Stimulated activated naive CD8-positive, alpha-beta T cell treated with anti-CD3 and anti-CD28 coated beads, Interleukin-15, Interleukin-2, amounts not matched to agents 100 ng/mL and 50 ng/mL, for 24 hours (primary cell): ENCODE measurements around the gene KMT2A.
A peak's percentile ranks its signal among the peaks of the same experiment; 100 is the strongest.

Source experiments
- H3K27ac Mint-ChIP-seq: one replicate; pipeline ENCODE4 v1.8.0; 2021; ENCODE audit warnings: mild to moderate bottlenecking, mixed read lengths
- H3K27me3 Mint-ChIP-seq: one replicate; pipeline ENCODE4 v1.8.0; 2021; ENCODE audit warnings: mixed read lengths
- H3K36me3 Mint-ChIP-seq: one replicate; pipeline ENCODE4 v1.8.0; 2021; ENCODE audit warnings: low read depth, mixed read lengths
- H3K4me1 Mint-ChIP-seq: one replicate; pipeline ENCODE4 v1.8.0; 2021; ENCODE audit warnings: low read depth, mixed read lengths
- H3K4me3 Mint-ChIP-seq: one replicate; pipeline ENCODE4 v1.8.0; 2021; ENCODE audit warnings: mild to moderate bottlenecking, mixed read lengths
- H3K9me3 Mint-ChIP-seq: one replicate; pipeline ENCODE4 v1.8.0; 2021; ENCODE audit warnings: mixed read lengths

Gene KMT2A

GRCh38 chr11:118491041-118491440 is 54.7 kb downstream of the KMT2A start:
- Mint-ChIP-seq H3K4me3 (no peak overlapping the region), H3K27ac (peak overlapping the region; percentile 85), H3K9me3 (no peaks in the 10 kb centered on the region), H3K27me3 (no peaks in the 10 kb centered on the region), H3K4me1 (peaks cover 8% of the 10 kb centered on the region), H3K36me3 (peaks cover 52% of the 10 kb centered on the region)

GRCh38 chr11:118497831-118498230 is 61.5 kb downstream of the KMT2A start:
- peaks cover 74% of the 10 kb centered on the region for H3K36me3 Mint-ChIP-seq
- H3K4me1 Mint-ChIP-seq = no peaks in the 10 kb centered on the region
- H3K27me3 Mint-ChIP-seq = no peaks in the 10 kb centered on the region

GRCh38 chr11:118503216-118503615 is 66.9 kb downstream of the KMT2A start:
- Mint-ChIP-seq H3K27me3 (no peaks in the 10 kb centered on the region), H3K36me3 (peaks cover 74% of the 10 kb centered on the region), H3K4me1 (no peaks in the 10 kb centered on the region), H3K9me3 (no peaks in the 10 kb centered on the region), H3K27ac (peak overlapping the region; percentile 41), H3K4me3 (no peak overlapping the region)

More at GRCh38 chr11:118497831-118498230, 61.5 kb downstream of the KMT2A start:
- Mint-ChIP-seq H3K9me3 (no peaks in the 10 kb centered on the region), H3K27ac (no peak overlapping the region), H3K4me3 (no peak overlapping the region)

- Mint-ChIP-seq H3K4me1 (peaks cover 4% of the 10 kb centered on the region), H3K4me3 (no peak overlapping the region), H3K36me3 (peaks cover 59% of the 10 kb centered on the region), H3K9me3 (no peaks in the 10 kb centered on the region), H3K27me3 (no peaks in the 10 kb centered on the region), H3K27ac (no peak overlapping the region)
Observed at GRCh38 chr11:118511601-118512000, 75.3 kb downstream of the KMT2A start.

GRCh38 chr11:118514103-118514502 is 77.8 kb downstream of the KMT2A start:
- no peak overlapping the region for H3K4me3 Mint-ChIP-seq
- peaks cover 61% of the 10 kb centered on the region for H3K36me3 Mint-ChIP-seq
- H3K27ac Mint-ChIP-seq = peak overlapping the region; percentile 30

GRCh38 chr11:118519549-118519948 is 83.3 kb downstream of the KMT2A start:
- H3K36me3 Mint-ChIP-seq = peaks cover 59% of the 10 kb centered on the region
- H3K4me1 Mint-ChIP-seq = no peaks in the 10 kb centered on the region
- no peaks in the 10 kb centered on the region for H3K9me3 Mint-ChIP-seq
- no peak overlapping the region for H3K27ac Mint-ChIP-seq
- no peaks in the 10 kb centered on the region for H3K27me3 Mint-ChIP-seq
- H3K4me3 Mint-ChIP-seq = no peak overlapping the region

More at GRCh38 chr11:118514103-118514502, 77.8 kb downstream of the KMT2A start:
- Mint-ChIP-seq H3K4me1 (peaks cover 4% of the 10 kb centered on the region), H3K27me3 (no peaks in the 10 kb centered on the region), H3K9me3 (no peaks in the 10 kb centered on the region)

GRCh38 chr11:118521892-118522311 is 85.6 kb downstream of the KMT2A start:
- H3K4me1 Mint-ChIP-seq = no peaks in the 10 kb centered on the region
- H3K27ac Mint-ChIP-seq = no peak overlapping the region
- H3K27me3 Mint-ChIP-seq = no peaks in the 10 kb centered on the region
- no peaks in the 10 kb centered on the region for H3K9me3 Mint-ChIP-seq
- H3K36me3 Mint-ChIP-seq = peaks cover 46% of the 10 kb centered on the region
- H3K4me3 Mint-ChIP-seq = no peak overlapping the region

- no peaks in the 10 kb centered on the region for H3K27me3 Mint-ChIP-seq
- H3K9me3 Mint-ChIP-seq = no peaks in the 10 kb centered on the region
- peaks cover 46% of the 10 kb centered on the region for H3K36me3 Mint-ChIP-seq
- no peak overlapping the region for H3K4me3 Mint-ChIP-seq
- peak overlapping the region; percentile 13 for H3K27ac Mint-ChIP-seq
- H3K4me1 Mint-ChIP-seq = no peaks in the 10 kb centered on the region
Observed at GRCh38 chr11:118522571-118523072, 86.3 kb downstream of the KMT2A start.

- H3K9me3 Mint-ChIP-seq = no peaks in the 10 kb centered on the region
- peaks cover 39% of the 10 kb centered on the region for H3K36me3 Mint-ChIP-seq
- peaks cover 4% of the 10 kb centered on the region for H3K4me1 Mint-ChIP-seq
- H3K4me3 Mint-ChIP-seq = no peak overlapping the region
- no peak overlapping the region for H3K27ac Mint-ChIP-seq
- H3K27me3 Mint-ChIP-seq = no peaks in the 10 kb centered on the region
Observed at GRCh38 chr11:118524356-118524755, 88.1 kb downstream of the KMT2A start.

GRCh38 chr11:118524757-118525470 is 88.6 kb downstream of the KMT2A start:
- Mint-ChIP-seq H3K27me3 (no peaks in the 10 kb centered on the region), H3K9me3 (no peaks in the 10 kb centered on the region), H3K36me3 (peaks cover 34% of the 10 kb centered on the region), H3K4me1 (peaks cover 9% of the 10 kb centered on the region), H3K4me3 (no peak overlapping the region), H3K27ac (no peak overlapping the region)

- Mint-ChIP-seq H3K4me3 (no peak overlapping the region), H3K36me3 (peaks cover 18% of the 10 kb centered on the region), H3K4me1 (peaks cover 19% of the 10 kb centered on the region), H3K9me3 (no peaks in the 10 kb centered on the region), H3K27ac (no peak overlapping the region), H3K27me3 (no peaks in the 10 kb centered on the region)
Observed at GRCh38 chr11:118526688-118527087, 90.4 kb downstream of the KMT2A start.

- Mint-ChIP-seq H3K9me3 (no peaks in the 10 kb centered on the region), H3K36me3 (peaks cover 14% of the 10 kb centered on the region), H3K4me3 (no peak within 1 kb of the TSS)
Observed at GRCh38 chr11:118527109-118527508, 90.8 kb downstream of the KMT2A start, which contains the start of gene TTC36. TTC36 (plus strand) TSS chr11:118527474; CDS start chr11:118527495, 21 bp downstream.

GRCh38 chr11:118528511-118528910 is 92.2 kb downstream of the KMT2A start:
- Mint-ChIP-seq H3K36me3 (peaks cover 4% of the 10 kb centered on the region), H3K4me3 (peak overlapping the region; percentile 92), H3K27me3 (no peaks in the 10 kb centered on the region), H3K27ac (no peak overlapping the region), H3K9me3 (no peaks in the 10 kb centered on the region), H3K4me1 (peaks cover 22% of the 10 kb centered on the region)

More at GRCh38 chr11:118527109-118527508, 90.8 kb downstream of the KMT2A start, which contains the start of gene TTC36:
- H3K27ac Mint-ChIP-seq = no peak within 1 kb of the TSS
- H3K4me1 Mint-ChIP-seq = peaks cover 22% of the 10 kb centered on the region
- H3K27me3 Mint-ChIP-seq = no peaks in the 10 kb centered on the region

GRCh38 chr11:118529584-118530175 is 93.4 kb downstream of the KMT2A start:
- Mint-ChIP-seq H3K27ac (peak overlapping the region; percentile 78), H3K27me3 (no peaks in the 10 kb centered on the region), H3K9me3 (no peaks in the 10 kb centered on the region), H3K4me1 (peaks cover 22% of the 10 kb centered on the region), H3K4me3 (peak overlapping the region; percentile 92), H3K36me3 (no peaks in the 10 kb centered on the region)

GRCh38 chr11:118530180-118530682 is 93.9 kb downstream of the KMT2A start:
- peak overlapping the region; percentile 78 for H3K27ac Mint-ChIP-seq
- no peaks in the 10 kb centered on the region for H3K9me3 Mint-ChIP-seq
- peaks cover 22% of the 10 kb centered on the region for H3K4me1 Mint-ChIP-seq
- H3K27me3 Mint-ChIP-seq = no peaks in the 10 kb centered on the region
- H3K4me3 Mint-ChIP-seq = peak overlapping the region; percentile 92
- no peaks in the 10 kb centered on the region for H3K36me3 Mint-ChIP-seq
